ENCODE data around the gene ARL6IP6. TPM values are rescaled to one million over a fixed set of nuclear protein-coding genes. Genes with fewer than 3 reads are reported as not detected.

The ARL6IP6 gene
- 11.0 and 12.9 TPM in 2 replicates for total RNA-seq

GRCh38 chr2:152718076-152718908, at the start of gene ARL6IP6:
TSS of gene ARL6IP6 (plus strand) at chr2:152718620. CDS start at chr2:152718625, 5 bp downstream.

GRCh38 chr2:152717228-152718075, 968 bp upstream of the ARL6IP6 start, which contains the start of gene PRPF40A:
TSS of gene PRPF40A (minus strand) at chr2:152717461. CDS start at chr2:152717439, 22 bp downstream.

Other genes starting within 250 kb of the ARL6IP6 start
- gene PRPF40A, start 1.2 kb upstream of the ARL6IP6 start, total RNA-seq, result 86.6 and 97.2 TPM in 2 replicates